GM18951 (cell line): ENCODE measurements around the gene KRT83.
"Not testable (repeated sequence)": the region's sequence is repeated elsewhere in the genome, so short reads cannot be mapped to it uniquely, and the experiment has no call there.

Experiments
- POLR2A ChIP-seq: IDR thresholded peaks from 4 replicates; pipeline ENCODE4 v1.6.1; 2011; ENCODE audit warnings: mild to moderate bottlenecking; ENCODE audit not compliant: insufficient read length, insufficient read depth; ENCODE audit errors: extremely low read depth
- in situ Hi-C: fragments of 300-500 bp; cut with MboI; formaldehyde crosslinking; loops from one replicate; pipeline ENCODE4 v1.12.0; 2022; ENCODE audit warnings: low sequenced_read_pairs, mixed read lengths, inconsistent platforms; ENCODE audit not compliant: unreplicated experiment

The KRT83 gene

GRCh38 chr12:52317468-52318052, 3.6 kb downstream of the KRT83 start:
- in situ Hi-C loops: no loop called here
- no peak for TF ChIP-seq POLR2A

- in situ Hi-C loops: no loop called here
- no peak for TF ChIP-seq POLR2A
Measured at GRCh38 chr12:52316701-52317100, 4.5 kb downstream of the KRT83 start.

GRCh38 chr12:52316290-52316689, 4.9 kb downstream of the KRT83 start:
- TF ChIP-seq POLR2A: no peak
- in situ Hi-C loops: no loop called here

GRCh38 chr12:52315721-52316120, 5.5 kb downstream of the KRT83 start:
- in situ Hi-C loops: not testable (repeated sequence)

- no peak for TF ChIP-seq POLR2A
- in situ Hi-C loops: no loop called here
Measured at GRCh38 chr12:52314511-52314910, 6.7 kb downstream of the KRT83 start.

- in situ Hi-C loops: no loop called here
- no peak for TF ChIP-seq POLR2A
Measured at GRCh38 chr12:52313926-52314325, 7.3 kb downstream of the KRT83 start.

- in situ Hi-C loops: no loop called here
- no peak for TF ChIP-seq POLR2A
Measured at GRCh38 chr12:52313461-52313860, 7.7 kb downstream of the KRT83 start.

GRCh38 chr12:52312086-52312485, 9.1 kb downstream of the KRT83 start:
- TF ChIP-seq POLR2A: no peak
- in situ Hi-C loops: no loop called here

GRCh38 chr12:52311285-52311648, 9.9 kb downstream of the KRT83 start:
- no peak for TF ChIP-seq POLR2A
- in situ Hi-C loops: no loop called here

GRCh38 chr12:52310622-52311284, 10.4 kb downstream of the KRT83 start:
- in situ Hi-C loops: no loop called here

GRCh38 chr12:52308806-52309425, 12.3 kb downstream of the KRT83 start:
- in situ Hi-C loops: no loop called here
- no peak for TF ChIP-seq POLR2A

More at GRCh38 chr12:52310622-52311284, 10.4 kb downstream of the KRT83 start:
- no peak for TF ChIP-seq POLR2A

- TF ChIP-seq POLR2A: no peak
- in situ Hi-C loops: no loop called here
Measured at GRCh38 chr12:52307836-52308805, 13.1 kb downstream of the KRT83 start.

- in situ Hi-C loops: no loop called here
- TF ChIP-seq POLR2A: no peak
Measured at GRCh38 chr12:52306731-52307130, 14.5 kb downstream of the KRT83 start.
